Large intestine (tissue), 3 donors: ENCODE results near the gene SMAD5. TPM values are rescaled to one million over a fixed set of nuclear protein-coding genes. Genes with fewer than 3 reads are reported as not detected.
A peak's percentile ranks its signal among the peaks of the same experiment; 100 is the strongest.

ENCODE experiments used
- DNase-seq, 2 donors: peaks; one replicate each; pipeline versions ENCODE4 v3.0.0 to v3.0.0-alpha.2; 2013
- H3K27ac ChIP-seq: one replicate; pipeline ENCODE4 v1.5.1; 2013; ENCODE audit warnings: low read length
- H3K27me3 ChIP-seq: 2 replicates; pipeline ENCODE4 v1.6.1; 2013; ENCODE audit warnings: low read length; ENCODE audit not compliant: control insufficient read depth, insufficient read depth
- H3K36me3 ChIP-seq: 2 replicates; pipeline ENCODE4 v1.6.1; 2013; ENCODE audit warnings: low read length; ENCODE audit not compliant: control insufficient read depth, insufficient read depth
- H3K4me1 ChIP-seq: one replicate; pipeline ENCODE4 v1.6.1; 2013; ENCODE audit warnings: low read length; ENCODE audit not compliant: control insufficient read depth, insufficient read depth
- H3K4me3 ChIP-seq: one replicate; pipeline ENCODE4 v1.5.1; 2013; ENCODE audit warnings: low read length
- H3K9me3 ChIP-seq: one replicate; pipeline ENCODE4 v1.6.1; 2013; ENCODE audit warnings: mild to moderate bottlenecking, low read depth, low read length, moderate library complexity; ENCODE audit not compliant: control insufficient read depth
- WGBS: methylation state at CpG from one replicate; pipeline ENCODE4 v1.1.5; 2013; ENCODE audit warnings: low lambda C conversion rate; ENCODE audit not compliant: insufficient coverage; 5-methylcytosine and 5-hydroxymethylcytosine counted together
- polyA plus RNA-seq: library from polyadenylated mRNA; unstranded; fragments of 120-200 nt; gene quantifications from one replicate; pipeline ENCODE4 v1.2.1, GENCODE V29; 2013

The SMAD5 gene
- polyA plus RNA-seq, 1 donor = 42.1 TPM

- Histone ChIP-seq H3K36me3 (peaks cover 3% of the 10 kb centered on the region), H3K9me3 (no peaks in the 10 kb centered on the region), H3K4me1 (peaks cover 44% of the 10 kb centered on the region), H3K4me3 (no peak overlapping the region), H3K27me3 (peaks cover 3% of the 10 kb centered on the region), H3K27ac (peak overlapping the region; percentile 64)
- peak in 1 of 2 donors; percentile 68 for DNase-seq
- no CpG with 5 or more reads among the region's 5 CpGs for WGBS
Observed at GRCh38 chr5:136185974-136186665, 53.5 kb downstream of the SMAD5 start.

DNA sequence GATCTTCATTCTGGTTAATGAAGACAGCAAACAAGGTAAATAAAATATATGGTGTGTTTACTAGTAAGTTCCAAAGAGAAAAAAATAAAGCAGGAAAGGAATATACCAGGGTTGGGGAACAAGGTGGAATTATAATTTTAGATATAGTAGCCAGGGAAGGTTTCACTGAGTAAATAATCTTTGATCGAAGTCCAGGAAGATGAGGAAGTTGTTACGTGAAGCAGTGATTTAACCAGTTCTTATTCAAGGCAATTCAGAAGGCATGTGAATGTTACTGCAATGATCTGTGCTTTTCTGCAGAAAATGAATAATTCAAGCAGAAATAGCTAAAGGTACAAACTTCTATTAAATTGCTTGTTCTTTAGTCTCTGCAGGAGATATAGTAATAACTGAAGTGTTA is 54.2 kb downstream of the SMAD5 start:
- WGBS = no CpG with 5 or more reads among the region's 2 CpGs
- H3K4me1 ChIP-seq = peaks cover 48% of the 10 kb centered on the region
- peak in 1 of 2 donors; percentile 79 for DNase-seq
- peak overlapping the region; percentile 64 for H3K27ac ChIP-seq
- no peak overlapping the region for H3K4me3 ChIP-seq
- peaks cover 3% of the 10 kb centered on the region for H3K36me3 ChIP-seq
- no peaks in the 10 kb centered on the region for H3K9me3 ChIP-seq
- peaks cover 10% of the 10 kb centered on the region for H3K27me3 ChIP-seq

DNA sequence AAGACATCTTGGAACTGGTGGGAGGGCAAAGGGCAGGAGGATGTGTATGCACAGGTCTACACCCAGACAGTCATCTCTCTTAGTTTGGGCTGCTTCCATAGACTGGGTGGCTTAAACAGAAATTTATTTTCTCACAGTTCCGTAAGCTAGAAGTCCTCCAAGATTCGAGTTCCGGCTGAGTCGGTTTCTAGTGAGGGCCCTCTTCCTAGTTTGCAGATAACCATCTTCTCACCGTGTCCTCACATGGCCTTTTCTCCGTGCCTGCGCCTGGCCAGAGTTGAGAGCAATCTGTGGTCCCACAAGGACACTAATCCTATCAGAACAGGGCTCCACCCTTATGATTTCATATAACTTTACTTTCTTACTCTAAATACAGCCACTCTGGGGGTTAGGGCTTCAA is 56.2 kb downstream of the SMAD5 start:
- peaks cover 54% of the 10 kb centered on the region for H3K4me1 ChIP-seq
- H3K27me3 ChIP-seq = peaks cover 19% of the 10 kb centered on the region
- no CpG with 5 or more reads among the region's 7 CpGs for WGBS
- no peak overlapping the region for H3K27ac ChIP-seq
- no peak overlapping the region for H3K4me3 ChIP-seq
- no peak for DNase-seq
- peaks cover 3% of the 10 kb centered on the region for H3K36me3 ChIP-seq
- no peaks in the 10 kb centered on the region for H3K9me3 ChIP-seq

DNA sequence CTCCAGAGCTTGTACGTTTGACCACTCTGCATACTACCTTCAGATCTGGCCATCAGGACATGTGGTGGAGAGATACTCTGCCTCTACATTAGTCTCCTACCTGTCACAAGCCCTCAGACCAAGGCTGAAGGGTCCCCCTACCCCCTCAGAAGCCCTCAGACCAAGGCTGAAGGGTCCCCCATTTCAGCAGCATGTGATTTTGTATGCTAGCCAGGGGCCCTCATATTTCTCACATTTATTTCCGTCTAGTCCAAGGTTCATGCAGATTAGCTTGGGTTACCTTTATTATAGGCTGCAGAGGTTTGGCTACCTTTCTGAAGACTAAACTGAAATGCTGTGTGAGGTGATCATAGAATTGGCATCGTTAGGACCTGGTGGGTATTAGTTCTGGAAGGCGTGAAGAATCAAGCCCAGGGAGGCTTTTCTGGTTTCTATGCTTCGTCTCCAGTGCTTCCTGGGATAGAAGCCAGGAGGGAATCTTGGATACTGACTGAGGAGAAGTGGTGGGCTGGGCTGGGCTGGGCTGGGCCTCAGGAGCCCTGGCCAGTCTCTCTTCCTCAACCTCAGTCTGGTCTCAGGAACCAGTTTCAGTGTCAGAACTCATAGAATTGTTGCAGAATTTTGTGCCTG is 57.6 kb downstream of the SMAD5 start:
- peak overlapping the region; percentile 82 for H3K27ac ChIP-seq
- peaks cover 60% of the 10 kb centered on the region for H3K4me1 ChIP-seq
- WGBS = no CpG with 5 or more reads among the region's 5 CpGs
- no peaks in the 10 kb centered on the region for H3K9me3 ChIP-seq
- DNase-seq = peak; percentile 67 to 90
- peaks cover 19% of the 10 kb centered on the region for H3K27me3 ChIP-seq
- H3K4me3 ChIP-seq = no peak overlapping the region
- peaks cover 3% of the 10 kb centered on the region for H3K36me3 ChIP-seq

DNA sequence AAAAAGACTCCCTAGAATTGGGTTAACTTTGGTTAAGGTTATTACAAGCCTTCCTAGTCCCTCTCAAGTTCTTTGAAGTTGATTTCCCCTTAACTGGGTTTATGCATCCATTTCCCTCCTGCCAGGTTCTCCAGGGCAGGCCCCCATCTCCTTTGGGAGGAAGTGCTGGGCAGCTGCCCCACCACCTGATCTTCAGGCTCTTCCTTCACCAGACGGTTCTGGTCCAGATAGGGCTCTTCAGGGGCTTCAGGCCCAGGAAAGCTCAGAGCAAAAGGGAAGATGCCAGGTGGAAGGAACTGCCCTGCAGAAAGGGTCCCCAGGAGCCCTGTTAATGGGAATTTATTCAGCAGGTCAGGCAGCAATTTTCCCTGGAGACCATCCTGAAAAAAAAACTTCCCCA is 58.3 kb downstream of the SMAD5 start:
- Histone ChIP-seq H3K4me3 (peak overlapping the region; percentile 75), H3K27me3 (peaks cover 19% of the 10 kb centered on the region), H3K4me1 (peaks cover 58% of the 10 kb centered on the region), H3K36me3 (peaks cover 3% of the 10 kb centered on the region), H3K27ac (peak overlapping the region; percentile 82), H3K9me3 (no peaks in the 10 kb centered on the region)
- DNase-seq = no peak
- no CpG with 5 or more reads among the region's 1 CpG for WGBS

DNA sequence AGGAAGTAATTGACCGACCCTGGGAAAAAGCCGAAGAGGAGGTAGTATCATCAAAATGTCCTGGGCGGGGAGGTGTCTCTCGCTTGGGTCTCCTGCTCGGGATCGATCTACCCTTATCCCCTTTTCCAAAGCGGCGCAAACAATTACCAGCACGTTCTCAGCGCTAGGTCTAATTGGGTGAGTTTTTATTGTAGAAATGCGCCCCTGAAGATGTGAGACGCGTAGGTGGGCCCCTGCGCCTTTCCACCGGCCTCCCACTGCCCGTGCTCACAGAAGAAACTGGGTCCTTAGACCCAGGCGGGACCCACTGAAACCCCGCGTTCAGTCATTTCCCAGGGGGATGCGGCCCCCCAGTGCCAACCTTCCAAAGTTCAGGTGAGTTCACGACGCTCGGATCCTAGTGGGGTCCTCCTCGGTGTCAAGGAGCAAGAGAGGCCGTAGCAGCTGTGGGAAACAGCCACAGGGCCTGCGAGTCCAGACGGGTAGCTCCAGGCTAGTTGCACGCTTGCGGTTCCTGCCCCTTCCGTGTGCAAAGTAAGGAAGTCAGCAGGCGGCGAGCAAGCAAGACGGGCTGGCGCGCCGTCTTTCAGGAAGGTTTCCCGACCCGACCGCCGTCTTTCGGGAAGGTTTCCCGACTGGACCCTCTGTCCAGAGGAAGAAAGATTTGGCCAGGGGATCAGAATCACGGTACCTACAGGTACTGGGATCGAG is 58.8 kb downstream of the SMAD5 start:
- WGBS = no CpG with 5 or more reads among the region's 44 CpGs
- Histone ChIP-seq H3K27ac (peak overlapping the region; percentile 82), H3K4me3 (peak overlapping the region; percentile 75), H3K36me3 (peaks cover 3% of the 10 kb centered on the region), H3K27me3 (peaks cover 19% of the 10 kb centered on the region), H3K4me1 (peaks cover 63% of the 10 kb centered on the region), H3K9me3 (no peaks in the 10 kb centered on the region)
- peak in 1 of 2 donors; percentile 67 for DNase-seq

DNA sequence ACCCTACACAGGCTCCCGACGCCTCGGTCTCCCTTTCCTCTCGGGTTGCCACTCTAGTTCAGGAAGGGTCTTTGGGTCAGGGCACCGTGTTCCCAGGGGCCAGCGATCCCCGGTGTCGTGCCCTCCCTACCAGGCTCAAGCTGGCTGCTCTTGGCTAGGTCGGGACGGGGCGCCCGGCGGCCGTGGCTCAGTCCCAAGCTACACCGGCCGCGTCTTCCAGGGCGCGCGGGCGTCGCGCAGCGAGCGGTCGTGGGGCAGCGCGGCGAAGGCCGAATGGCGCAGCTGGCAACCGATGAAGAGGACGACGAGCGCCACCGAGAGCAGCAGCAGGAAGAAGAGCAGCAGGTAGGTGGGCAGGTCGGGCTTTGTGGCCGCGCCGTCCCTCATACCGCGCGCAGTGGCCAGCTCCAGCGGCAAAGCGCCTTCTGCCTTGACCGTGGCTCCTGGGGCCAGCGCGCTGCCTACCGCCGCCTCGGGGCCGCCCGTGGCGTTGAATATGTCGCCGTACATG is 59.4 kb downstream of the SMAD5 start:
- H3K27me3 ChIP-seq = peaks cover 19% of the 10 kb centered on the region
- H3K4me3 ChIP-seq = peak overlapping the region; percentile 75
- no peaks in the 10 kb centered on the region for H3K9me3 ChIP-seq
- H3K4me1 ChIP-seq = peaks cover 62% of the 10 kb centered on the region
- WGBS = no CpG with 5 or more reads among the region's 56 CpGs
- H3K27ac ChIP-seq = peak overlapping the region; percentile 82
- peaks cover 3% of the 10 kb centered on the region for H3K36me3 ChIP-seq
- DNase-seq = peak in 1 of 2 donors; percentile 62

- H3K4me3 ChIP-seq = peak within 1 kb of the TSS; percentile 75
- H3K9me3 ChIP-seq = no peaks in the 10 kb centered on the region
- peak within 1 kb of the TSS; percentile 82 for H3K27ac ChIP-seq
- DNase-seq = peak; percentile 37 to 85
- peaks cover 19% of the 10 kb centered on the region for H3K27me3 ChIP-seq
- WGBS = no CpG with 5 or more reads among the region's 81 CpGs
- H3K4me1 ChIP-seq = peaks cover 56% of the 10 kb centered on the region
- peaks cover 3% of the 10 kb centered on the region for H3K36me3 ChIP-seq
Observed at GRCh38 chr5:136192526-136193321, 60.1 kb downstream of the SMAD5 start, which contains the start of gene SMIM32. Gene SMIM32 (minus strand): TSS chr5:136193162. CDS start chr5:136192524, 638 bp downstream.

- Histone ChIP-seq H3K4me1 (peaks cover 50% of the 10 kb centered on the region), H3K27ac (peak overlapping the region; percentile 82), H3K4me3 (peak overlapping the region; percentile 75), H3K36me3 (peaks cover 3% of the 10 kb centered on the region), H3K9me3 (no peaks in the 10 kb centered on the region), H3K27me3 (peaks cover 19% of the 10 kb centered on the region)
- 80% methylated on average over 2 of the region's 18 CpGs for WGBS
- DNase-seq = no peak
Observed at GRCh38 chr5:136193322-136193935, 60.8 kb downstream of the SMAD5 start.
